ENCODE measurements around the gene FOXI1.

DNA sequence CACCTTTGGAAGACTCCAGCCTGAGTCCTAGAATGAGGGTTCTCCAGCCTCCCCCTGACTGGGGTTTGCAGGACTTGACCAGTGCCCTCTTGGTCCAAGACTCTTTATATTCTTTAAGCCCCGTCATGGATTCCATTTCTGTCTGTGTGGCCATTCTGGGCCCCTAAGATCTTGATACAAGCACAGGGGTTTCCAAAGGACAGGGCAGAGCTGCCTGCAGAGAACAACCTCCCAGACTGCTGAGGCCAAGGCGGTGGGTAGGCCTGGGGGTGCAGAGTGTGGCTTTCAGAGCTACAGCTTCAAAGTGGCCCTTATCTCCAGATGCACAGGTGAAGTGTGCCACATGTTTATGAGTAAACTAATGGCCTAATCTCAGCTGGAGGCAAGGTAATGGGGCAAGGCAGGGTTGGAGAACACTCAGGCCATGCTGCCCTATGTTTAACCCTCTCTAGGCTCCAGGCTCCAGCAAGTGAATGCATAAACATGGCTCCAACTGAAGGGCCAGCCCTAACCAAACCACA lies 32.1 kb downstream of the FOXI1 start:
- TF ChIP-seq, protein P1, sequence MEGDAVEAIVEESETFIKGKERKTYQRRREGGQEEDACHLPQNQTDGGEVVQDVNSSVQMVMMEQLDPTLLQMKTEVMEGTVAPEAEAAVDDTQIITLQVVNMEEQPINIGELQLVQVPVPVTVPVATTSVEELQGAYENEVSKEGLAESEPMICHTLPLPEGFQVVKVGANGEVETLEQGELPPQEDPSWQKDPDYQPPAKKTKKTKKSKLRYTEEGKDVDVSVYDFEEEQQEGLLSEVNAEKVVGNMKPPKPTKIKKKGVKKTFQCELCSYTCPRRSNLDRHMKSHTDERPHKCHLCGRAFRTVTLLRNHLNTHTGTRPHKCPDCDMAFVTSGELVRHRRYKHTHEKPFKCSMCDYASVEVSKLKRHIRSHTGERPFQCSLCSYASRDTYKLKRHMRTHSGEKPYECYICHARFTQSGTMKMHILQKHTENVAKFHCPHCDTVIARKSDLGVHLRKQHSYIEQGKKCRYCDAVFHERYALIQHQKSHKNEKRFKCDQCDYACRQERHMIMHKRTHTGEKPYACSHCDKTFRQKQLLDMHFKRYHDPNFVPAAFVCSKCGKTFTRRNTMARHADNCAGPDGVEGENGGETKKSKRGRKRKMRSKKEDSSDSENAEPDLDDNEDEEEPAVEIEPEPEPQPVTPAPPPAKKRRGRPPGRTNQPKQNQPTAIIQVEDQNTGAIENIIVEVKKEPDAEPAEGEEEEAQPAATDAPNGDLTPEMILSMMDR (IDR thresholded peaks at IDR 0.05), result no peak
- no peak for TF ChIP-seq POLR2A (IDR thresholded peaks at IDR 0.05)
